ENCODE data around the gene PRDX3.
A peak's percentile ranks its signal among the peaks of the same experiment; 100 is the strongest.

Gene PRDX3

DNA sequence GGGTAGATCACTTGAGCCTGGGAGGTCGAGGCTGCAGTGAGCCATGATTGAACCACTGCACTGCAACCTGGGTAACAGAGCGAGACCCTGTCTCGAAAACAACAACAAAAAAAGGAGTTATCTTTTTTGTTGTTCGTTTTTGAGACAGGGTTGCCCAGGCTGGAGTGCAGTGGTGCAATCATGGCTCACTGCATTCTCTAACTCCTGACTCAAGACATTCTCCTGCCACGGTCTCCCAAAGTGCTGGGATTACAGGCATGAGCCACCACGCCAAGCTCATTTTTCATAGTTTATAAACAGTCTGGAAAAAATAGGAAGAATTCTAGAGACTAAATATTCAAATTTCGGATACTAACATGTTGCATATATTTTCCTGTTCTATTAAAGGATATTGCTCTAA is 42.5 kb downstream of the PRDX3 start:
- H3K27ac ChIP-seq = peak overlapping the region in 4 of 21 experiments; percentile 2 to 43 (median 12)
- no peak overlapping the region for H3K4me3 ChIP-seq

DNA sequence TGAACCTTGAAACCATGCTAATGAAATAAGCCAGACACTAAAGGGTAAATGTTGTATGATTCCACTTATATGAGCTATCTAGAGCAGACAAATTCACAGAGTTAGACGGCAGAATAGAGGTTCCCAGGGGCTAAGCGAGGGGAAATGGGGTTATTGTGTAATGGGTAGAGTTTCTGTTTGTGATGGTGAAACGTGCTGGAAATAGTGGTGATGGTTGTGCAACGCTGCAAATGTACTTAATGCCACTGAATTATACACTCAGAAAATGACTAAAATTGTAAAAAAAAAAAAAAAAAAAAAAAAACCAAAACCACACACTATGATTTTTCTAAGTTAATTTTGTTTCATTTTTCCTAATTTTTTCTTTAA is 43.1 kb downstream of the PRDX3 start:
- H3K4me3 ChIP-seq = no peak overlapping the region
- H3K27ac ChIP-seq = peak overlapping the region in 7 of 21 experiments; percentile 2 to 43 (median 25)

GRCh38 chr10:119133949-119134348 is 44.7 kb downstream of the PRDX3 start:
- H3K4me3 ChIP-seq = no peak overlapping the region
- H3K27ac ChIP-seq = peak overlapping the region in 1 of 21 experiments; percentile 3

DNA sequence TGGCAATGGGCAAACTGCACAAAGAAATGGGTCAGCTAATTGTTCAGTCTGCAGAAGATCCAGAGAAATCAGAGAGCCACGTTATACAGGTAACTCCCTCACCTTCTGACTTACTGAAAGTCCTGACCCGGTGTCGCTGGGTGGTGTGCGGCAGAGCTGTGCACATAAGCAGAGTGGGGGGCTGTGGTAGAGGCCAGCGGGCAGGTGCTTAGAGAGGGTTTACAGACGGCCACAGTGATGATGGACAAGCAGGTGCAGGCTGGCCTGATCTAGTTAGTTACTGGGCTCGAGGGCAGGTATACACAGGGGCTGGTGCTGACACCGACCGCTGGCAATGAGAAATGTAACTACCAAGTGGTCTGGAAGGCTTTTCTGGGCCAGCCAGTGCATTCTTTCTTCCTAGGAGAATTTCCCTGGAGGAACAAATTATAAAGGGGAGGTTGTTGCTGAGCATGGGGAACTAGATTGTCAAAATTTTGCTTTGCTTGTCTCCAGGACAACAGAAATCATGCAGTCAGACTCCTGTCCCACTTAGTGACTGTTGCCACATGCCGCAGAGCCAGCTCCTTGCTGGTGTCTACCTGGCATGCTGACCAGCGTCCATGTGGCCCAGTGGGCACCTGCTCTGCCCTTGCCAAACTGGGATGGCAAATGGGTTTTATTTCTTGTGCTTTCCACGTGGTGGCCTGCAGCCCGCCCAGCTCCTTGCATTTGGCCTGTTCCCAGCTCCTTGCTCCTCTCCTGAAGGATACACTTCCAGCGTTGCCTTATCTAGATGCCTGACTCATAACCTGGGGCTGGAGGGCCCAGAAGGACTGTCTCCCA is 45.9 kb downstream of the PRDX3 start:
- H3K4me3 ChIP-seq = no peak overlapping the region
- H3K27ac ChIP-seq = peak overlapping the region in 8 of 21 experiments; percentile 1 to 88 (median 42)

- peak overlapping the region in 5 of 7 experiments; percentile 1 to 18 (median 8) for H3K4me3 ChIP-seq
These were observed 46.9 kb downstream of the PRDX3 start for GRCh38 chr10:119131512-119132240.

GRCh38 chr10:119129721-119130120 is 48.9 kb downstream of the PRDX3 start:
- no peak overlapping the region for H3K4me3 ChIP-seq
- H3K27ac ChIP-seq = no peak overlapping the region

More at GRCh38 chr10:119131512-119132240, 46.9 kb downstream of the PRDX3 start:
- peak overlapping the region in 17 of 21 experiments; percentile 3 to 88 (median 55) for H3K27ac ChIP-seq

GRCh38 chr10:119125942-119126341 is 52.7 kb downstream of the PRDX3 start:
- Histone ChIP-seq H3K27ac (no peak overlapping the region), H3K4me3 (no peak overlapping the region)

DNA sequence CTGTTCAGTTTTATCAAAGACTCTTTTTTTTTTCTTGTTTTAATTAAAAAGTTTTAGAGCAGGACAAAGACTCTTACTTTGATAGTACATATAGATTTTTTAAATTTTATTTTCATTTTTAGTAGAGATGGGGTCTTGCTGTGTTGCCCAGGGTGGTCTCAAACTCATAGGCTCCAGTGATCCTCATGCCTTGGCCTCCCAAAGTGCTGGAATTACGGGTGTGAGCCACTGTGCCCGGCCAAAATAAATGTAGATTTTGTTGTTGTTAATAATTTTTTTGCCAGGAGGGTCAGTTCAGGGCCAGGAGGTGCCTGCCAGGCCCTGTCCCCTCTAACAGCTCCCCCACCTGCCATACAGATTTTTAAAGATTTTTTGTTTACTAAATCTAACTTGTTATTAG is 57.7 kb downstream of the PRDX3 start:
- H3K27ac ChIP-seq = no peak overlapping the region
- no peak overlapping the region for H3K4me3 ChIP-seq

DNA sequence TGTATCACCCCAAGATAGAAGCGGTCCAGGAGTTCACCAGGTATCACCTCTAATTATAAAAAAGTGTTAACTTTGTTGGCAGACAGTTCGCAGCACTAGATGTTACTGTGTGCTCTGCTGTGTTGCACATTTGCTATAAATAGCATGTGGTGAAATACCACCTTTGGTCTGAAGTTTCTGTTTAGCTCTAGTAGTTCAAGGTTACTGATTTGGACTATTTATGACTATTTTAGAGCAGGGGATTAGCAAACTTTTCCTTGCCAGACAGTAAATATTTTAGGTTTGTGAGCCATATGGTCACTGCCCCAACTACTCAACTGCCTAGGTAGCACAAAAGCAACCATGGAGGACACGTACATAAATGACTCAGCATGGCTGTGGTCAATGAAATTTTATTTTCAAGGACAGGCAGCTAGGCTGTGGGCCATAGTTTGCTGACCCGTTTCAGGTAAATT is 58.2 kb downstream of the PRDX3 start:
- no peak overlapping the region for H3K4me3 ChIP-seq
- H3K27ac ChIP-seq = no peak overlapping the region

GRCh38 chr10:119119400-119119799 is 59.2 kb downstream of the PRDX3 start:
- Histone ChIP-seq H3K27ac (no peak overlapping the region), H3K4me3 (no peak overlapping the region)

GRCh38 chr10:119118231-119118630 is 60.4 kb downstream of the PRDX3 start:
- H3K27ac ChIP-seq = no peak overlapping the region
- no peak overlapping the region for H3K4me3 ChIP-seq
